HepG2 (cell line): ENCODE data around the gene MDH1B. TPM values are rescaled to one million over a fixed set of nuclear protein-coding genes. Genes with fewer than 3 reads are reported as not detected.
A peak's percentile ranks its signal among the peaks of the same experiment; 100 is the strongest.

Experiments used
- ERF ChIP-seq: IDR thresholded peaks from 2 replicates; pipeline ENCODE4 v1.6.1; 2018; ENCODE audit warnings: missing biosample characterization, missing genetic modification reagents
- HNRNPLL ChIP-seq: fragments of 200-400 bp; formaldehyde crosslinking; IDR thresholded peaks from 2 replicates; pipeline ENCODE4 v1.6.1; 2017; ENCODE audit warnings: mild to moderate bottlenecking, low read depth, low read length; ENCODE audit not compliant: poor library complexity, severe bottlenecking
- KLF13 ChIP-seq: sonication (generic); formaldehyde crosslinking; IDR thresholded peaks from 2 replicates; pipeline ENCODE4 v1.4.0; 2020; ENCODE audit warnings: mild to moderate bottlenecking, missing genetic modification reagents
- MXI1 ChIP-seq: IDR thresholded peaks from 3 replicates; pipeline ENCODE4 v1.6.1; 2012; ENCODE audit warnings: low read depth, low read length, inconsistent platforms, borderline replicate concordance
- RORA ChIP-seq: sonication (generic); formaldehyde crosslinking; IDR thresholded peaks from 2 replicates; pipeline ENCODE4 v1.5.0; 2020; ENCODE audit warnings: mild to moderate bottlenecking, missing genetic modification reagents, moderate library complexity
- SMAD1 ChIP-seq: sonication (generic); formaldehyde crosslinking; IDR thresholded peaks from 2 replicates; pipeline ENCODE4 v1.4.0; 2020; ENCODE audit warnings: missing genetic modification reagents, low read depth, mild to moderate bottlenecking, borderline replicate concordance
- STAT6 ChIP-seq: sonication (generic); formaldehyde crosslinking; IDR thresholded peaks from 2 replicates; pipeline ENCODE4 v1.4.0; 2020; ENCODE audit warnings: missing genetic modification reagents, mild to moderate bottlenecking, borderline replicate concordance
- TERF1 ChIP-seq: sonication (generic); formaldehyde crosslinking; IDR thresholded peaks from 2 replicates; pipeline ENCODE4 v1.8.0; 2022; ENCODE audit warnings: mild to moderate bottlenecking, missing genetic modification reagents, moderate library complexity
- ZBTB37 ChIP-seq: sonication (generic); formaldehyde crosslinking; IDR thresholded peaks from 2 replicates; pipeline ENCODE4 v1.4.0; 2020; ENCODE audit warnings: mild to moderate bottlenecking, missing genetic modification reagents
- ZNF558 ChIP-seq: sonication (generic); formaldehyde crosslinking; IDR thresholded peaks from 2 replicates; pipeline ENCODE4 v1.9.0; 2022; ENCODE audit warnings: mild to moderate bottlenecking, missing genetic modification reagents, borderline replicate concordance
- ZNF567 ChIP-seq: sonication (generic); formaldehyde crosslinking; IDR thresholded peaks from 2 replicates; pipeline ENCODE4 v1.8.1; 2023; ENCODE audit warnings: mild to moderate bottlenecking, missing genetic modification reagents, borderline replicate concordance
- ZNF704 ChIP-seq: sonication (generic); formaldehyde crosslinking; IDR thresholded peaks from 2 replicates; pipeline ENCODE4 v1.8.1; 2023; ENCODE audit warnings: mild to moderate bottlenecking, inconsistent platforms, moderate library complexity, missing genetic modification reagents, borderline replicate concordance
- polyA plus RNA-seq, 8 experiments: library from polyadenylated mRNA; depleted of rRNA in 3 of 8; stranded (reverse) in 7 of 8; unstranded in 1 of 8; fragments of >200 nt; fragmentation: Illumina TruSeq in 4 of 8; extraction: Trizol in 4 of 8; gene quantifications; 2 replicates each; pipeline versions ENCODE4 v1.2.1 to v1.2.3, GENCODE V29; 2011 to 2016; ENCODE audit warnings: low read depth in 4 of 8, missing spikeins in 1 of 8, mixed read lengths in 1 of 8; ENCODE audit not compliant: insufficient read depth in 1 of 8
- total RNA-seq, 5 experiments: library from RNA; depleted of rRNA; stranded (reverse); fragments of >200 nt; fragmentation: Illumina TruSeq; extraction: Trizol; gene quantifications; 2 replicates each; pipeline ENCODE4 v1.2.3, GENCODE V29; 2016; ENCODE audit warnings: low read depth in 1 of 5

Gene MDH1B
- total and polyA plus RNA-seq, 2 of the 13 experiments (the other 11 are each of a cell fraction or from before 2014, with no cell fraction given), result 0.17 to 0.86 TPM

DNA sequence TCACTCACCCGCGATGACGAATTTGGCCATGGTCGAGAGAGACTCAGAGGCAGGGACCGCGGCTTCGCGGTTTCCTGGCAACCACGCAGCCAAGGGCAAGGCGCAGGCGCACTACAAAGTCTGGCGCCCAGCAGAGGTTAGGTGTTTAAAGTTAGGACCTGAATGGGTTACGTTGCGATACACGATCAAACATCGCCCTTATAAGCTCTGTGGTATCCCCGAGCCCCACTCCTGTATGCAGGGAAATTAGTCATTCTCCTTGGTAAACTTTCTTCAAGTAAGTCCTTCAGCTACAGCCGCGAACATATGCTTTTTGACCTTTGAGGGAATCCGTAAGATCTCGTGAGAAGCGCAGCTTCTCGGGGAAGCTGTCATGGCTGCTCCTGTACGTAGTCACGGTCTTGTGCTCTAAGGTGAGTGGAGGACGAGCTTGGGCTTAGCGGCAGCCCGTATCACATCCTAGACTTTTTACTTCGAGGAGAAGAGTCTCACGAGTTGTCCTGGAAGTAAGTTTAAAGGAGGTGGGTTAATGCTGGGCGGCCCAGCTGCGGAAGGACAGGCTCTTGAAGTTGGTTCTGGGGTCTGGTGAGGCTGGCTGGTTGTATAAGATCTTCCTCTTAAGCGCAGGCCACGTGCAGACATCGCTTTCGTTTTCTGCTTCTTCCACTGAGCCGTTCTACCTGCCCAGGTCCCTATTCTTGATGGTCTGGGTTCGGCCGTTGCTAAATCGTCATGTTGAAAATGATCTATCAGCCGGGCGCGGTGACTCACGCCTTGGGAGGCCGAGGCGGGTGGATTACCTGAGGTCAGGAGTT is at the start of gene MDH1B, which contains the start of gene FASTKD2 (continued):
- TF ChIP-seq TERF1 (CRISPR knock-in tag), result no peak
- peak; percentile 25; the same call in 1 of the 2 replicates for TF ChIP-seq ZNF567 (CRISPR knock-in tag)
- no peak for TF ChIP-seq ZBTB37 (CRISPR knock-in tag)
- 0 out of 2 replicates have a peak, but pooled peaks have one; percentile 15 for TF ChIP-seq KLF13
- no peak; the same call in none of the 2 replicates for TF ChIP-seq STAT6
- TF ChIP-seq HNRNPLL, result peak; percentile 86
- peak; percentile 88; the same call in 2 of the 3 replicates for TF ChIP-seq MXI1
- no peak for TF ChIP-seq SMAD1
- TF ChIP-seq ERF (CRISPR knock-in tag), result no peak; the same call in none of the 2 replicates
- TF ChIP-seq ZNF558 (CRISPR knock-in tag), result no peak; the same call in 1 of the 2 replicates
- 0 out of 2 replicates have a peak, but pooled peaks have one; percentile 54 for TF ChIP-seq ZNF704 (CRISPR knock-in tag)
- TF ChIP-seq RORA (CRISPR knock-in tag), result no peak
